ENCODE data around the gene INSYN1. TPM values are rescaled to one million over a fixed set of nuclear protein-coding genes. Genes with fewer than 3 reads are reported as not detected.
"Not testable (repeated sequence)": the region's sequence is repeated elsewhere in the genome, so short reads cannot be mapped to it uniquely, and the experiment has no call there.

The INSYN1 gene
- total and polyA plus RNA-seq, 9 donors: 0.43 to 86.3 (median 31.1) TPM

- Histone ChIP-seq H3K36me3 (no peaks in the 10 kb centered on the region), H3K27ac (no peak overlapping the region), H3K27me3 (no peaks in the 10 kb centered on the region), H3K4me3 (no peak overlapping the region), H3K4me1 (ENCODE audit: insufficient read depth) (no peaks in the 10 kb centered on the region), H3K9me3 (no peaks in the 10 kb centered on the region)
- intact Hi-C loops (cut with DNase I): no loop called here
- 59 to 70% (median 63%) methylated on average over 7 of the region's 7 CpGs for WGBS, 3 donors
- TF ChIP-seq EP300 (IDR thresholded peaks at IDR 0.05) (no peak), POLR2A (IDR thresholded peaks at IDR 0.05) (no peak), CTCF (IDR thresholded peaks at IDR 0.05) (no peak)
- no peak for DNase-seq
Measured at GRCh38 chr15:73737535-73737934, 15.6 kb downstream of the INSYN1 start.

- intact Hi-C loops (cut with DNase I): no loop called here
Measured at GRCh38 chr15:73732930-73733329, 20.2 kb downstream of the INSYN1 start.

GRCh38 chr15:73732051-73732450 lies 21.1 kb downstream of the INSYN1 start:
- H3K36me3 ChIP-seq; DNase-seq; H3K4me1 ChIP-seq (ENCODE audit: insufficient read depth); H3K27me3 ChIP-seq; H3K27ac ChIP-seq; intact Hi-C loops (cut with DNase I); H3K9me3 ChIP-seq; H3K4me3 ChIP-seq: not testable (repeated sequence)
- 91 to 93% (median 92%) methylated on average over 28 to 29 of the region's 29 CpGs for WGBS, 3 donors

More at GRCh38 chr15:73732930-73733329, 20.2 kb downstream of the INSYN1 start:
- H3K36me3 ChIP-seq: no peaks in the 10 kb centered on the region
- H3K27ac ChIP-seq: no peak overlapping the region
- 41 to 69% (median 62%) methylated on average over 3 of the region's 3 CpGs for WGBS, 3 donors
- H3K4me1 ChIP-seq (ENCODE audit: insufficient read depth): no peaks in the 10 kb centered on the region
- no peaks in the 10 kb centered on the region for H3K9me3 ChIP-seq
- no peaks in the 10 kb centered on the region for H3K27me3 ChIP-seq
- no peak overlapping the region for H3K4me3 ChIP-seq
- TF ChIP-seq EP300 (IDR thresholded peaks at IDR 0.05) (no peak), POLR2A (IDR thresholded peaks at IDR 0.05) (no peak), CTCF (IDR thresholded peaks at IDR 0.05) (no peak)
- no peak for DNase-seq

GRCh38 chr15:73727330-73727976 lies 25.7 kb downstream of the INSYN1 start:
- Histone ChIP-seq H3K9me3 (no peaks in the 10 kb centered on the region), H3K27ac (no peak overlapping the region), H3K4me3 (no peak overlapping the region), H3K4me1 (ENCODE audit: insufficient read depth) (no peaks in the 10 kb centered on the region), H3K36me3 (no peaks in the 10 kb centered on the region), H3K27me3 (no peaks in the 10 kb centered on the region)
- 86 to 89% (median 86%) methylated on average over 7 of the region's 7 CpGs for WGBS, 3 donors
- TF ChIP-seq EP300 (IDR thresholded peaks at IDR 0.05) (no peak), CTCF (IDR thresholded peaks at IDR 0.05) (no peak), POLR2A (IDR thresholded peaks at IDR 0.05) (no peak)
- DNase-seq: no peak
- intact Hi-C loops (cut with DNase I): no loop called here

GRCh38 chr15:73724212-73724611 lies 28.9 kb downstream of the INSYN1 start:
- no peaks in the 10 kb centered on the region for H3K27me3 ChIP-seq
- no peaks in the 10 kb centered on the region for H3K9me3 ChIP-seq
- intact Hi-C loops (cut with DNase I): no loop called here
- TF ChIP-seq POLR2A (IDR thresholded peaks at IDR 0.05) (no peak), CTCF (IDR thresholded peaks at IDR 0.05) (no peak), EP300 (IDR thresholded peaks at IDR 0.05) (no peak)
- no peaks in the 10 kb centered on the region for H3K36me3 ChIP-seq
- no peak overlapping the region for H3K27ac ChIP-seq
- no peaks in the 10 kb centered on the region for H3K4me1 ChIP-seq (ENCODE audit: insufficient read depth)
- no peak for DNase-seq
- WGBS, 3 donors: 93 to 97% (median 96%) methylated on average over 3 of the region's 3 CpGs
- H3K4me3 ChIP-seq: no peak overlapping the region

All from ovary (tissue), 9 donors.